Esophagus squamous epithelium (tissue), 4 donors: Measurements from ENCODE around the gene ATN1.

Experiments
- POLR2A ChIP-seq, 4 donors: fragments of 450-650 bp; IDR thresholded peaks; one replicate each; pipeline ENCODE4 v1.6.1; 2017; ENCODE audit warnings: antibody characterized with exemption in 4 of 4, mild to moderate bottlenecking in 4 of 4, moderate library complexity in 3 of 4
- TF ChIP-seq, protein P1 (sequence below), 6 experiments: fragments of 450-650 bp in 4 of 6; fragments of 200-600 bp in 2 of 6; sonication (generic) in 2 of 6; IDR thresholded peaks; one replicate each; pipeline ENCODE4 v1.5.1; 2016 to 2019; ENCODE audit warnings: antibody characterized with exemption in 6 of 6, mild to moderate bottlenecking in 4 of 6, moderate library complexity in 4 of 6

DNA sequence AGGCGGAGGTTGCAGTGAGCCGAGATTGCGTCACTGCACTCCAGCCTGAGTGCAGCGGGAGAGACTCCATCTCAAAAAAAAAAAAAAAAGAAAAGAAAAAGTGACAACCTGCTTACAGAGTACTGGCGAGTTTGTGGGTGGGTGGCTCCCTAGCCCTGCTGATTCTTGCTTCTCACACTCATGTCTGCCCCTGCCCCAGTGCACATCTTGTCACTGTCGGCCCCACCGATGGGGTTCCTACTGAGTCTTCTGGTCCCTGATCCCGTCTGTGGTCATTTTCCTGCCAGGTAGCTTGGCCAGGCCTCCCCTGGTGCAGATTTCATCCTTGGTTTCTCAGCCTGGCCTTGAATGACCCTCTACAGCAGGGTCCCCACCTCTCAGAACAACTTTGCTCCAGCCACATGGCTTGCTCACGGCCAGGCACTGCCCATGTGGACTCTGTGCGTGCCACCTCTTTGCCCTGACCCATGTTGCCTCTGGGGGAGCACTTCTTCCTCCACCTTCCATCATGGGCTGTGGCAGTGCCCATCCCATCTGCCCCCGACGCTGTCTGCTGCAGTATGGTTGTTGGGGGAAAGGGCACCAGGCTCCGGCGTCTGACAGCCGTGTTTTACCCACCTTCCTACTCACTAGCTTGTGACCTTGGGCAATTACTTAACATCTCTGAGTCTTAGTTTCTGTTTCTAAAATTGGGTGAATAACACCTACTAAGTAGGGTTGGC, 21.3 kb downstream of the ATN1 start:
- TF ChIP-seq, protein P1, sequence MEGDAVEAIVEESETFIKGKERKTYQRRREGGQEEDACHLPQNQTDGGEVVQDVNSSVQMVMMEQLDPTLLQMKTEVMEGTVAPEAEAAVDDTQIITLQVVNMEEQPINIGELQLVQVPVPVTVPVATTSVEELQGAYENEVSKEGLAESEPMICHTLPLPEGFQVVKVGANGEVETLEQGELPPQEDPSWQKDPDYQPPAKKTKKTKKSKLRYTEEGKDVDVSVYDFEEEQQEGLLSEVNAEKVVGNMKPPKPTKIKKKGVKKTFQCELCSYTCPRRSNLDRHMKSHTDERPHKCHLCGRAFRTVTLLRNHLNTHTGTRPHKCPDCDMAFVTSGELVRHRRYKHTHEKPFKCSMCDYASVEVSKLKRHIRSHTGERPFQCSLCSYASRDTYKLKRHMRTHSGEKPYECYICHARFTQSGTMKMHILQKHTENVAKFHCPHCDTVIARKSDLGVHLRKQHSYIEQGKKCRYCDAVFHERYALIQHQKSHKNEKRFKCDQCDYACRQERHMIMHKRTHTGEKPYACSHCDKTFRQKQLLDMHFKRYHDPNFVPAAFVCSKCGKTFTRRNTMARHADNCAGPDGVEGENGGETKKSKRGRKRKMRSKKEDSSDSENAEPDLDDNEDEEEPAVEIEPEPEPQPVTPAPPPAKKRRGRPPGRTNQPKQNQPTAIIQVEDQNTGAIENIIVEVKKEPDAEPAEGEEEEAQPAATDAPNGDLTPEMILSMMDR (IDR thresholded peaks at IDR 0.05), result no peak
- no peak for TF ChIP-seq POLR2A (IDR thresholded peaks at IDR 0.05)
